Stimulated activated CD4-positive, alpha-beta T cell treated with anti-CD3 and anti-CD28 coated beads, Interleukin-2, amount 100 ng/mL, for 4 hours (primary cell): Measurements from ENCODE around the gene HDAC3.

Source experiments
- DNase-seq: peaks from one replicate; pipeline ENCODE4 v3.0.0-alpha.2; 2020; ENCODE audit warnings: low read depth

HDAC3 gene

DNA sequence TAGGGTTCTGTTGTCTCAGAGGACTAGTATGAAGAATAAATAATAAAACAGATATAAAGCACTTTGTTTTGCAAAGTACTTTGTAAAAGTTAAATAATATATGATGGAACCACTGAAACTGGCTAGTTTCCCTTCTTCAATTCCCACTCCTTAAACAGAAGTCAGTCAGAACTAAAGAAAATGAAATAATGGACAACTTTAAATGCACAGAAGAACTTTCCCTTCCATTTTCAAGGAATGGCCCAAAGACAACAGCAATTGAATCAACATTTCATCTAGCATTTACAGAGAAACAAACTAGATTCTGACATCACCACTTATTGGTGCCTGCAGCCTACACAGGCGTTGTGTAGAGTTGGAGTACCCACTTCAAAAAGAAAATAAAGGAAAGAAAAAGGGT is 34.0 kb downstream of the HDAC3 start:
- no peak for DNase-seq

DNA sequence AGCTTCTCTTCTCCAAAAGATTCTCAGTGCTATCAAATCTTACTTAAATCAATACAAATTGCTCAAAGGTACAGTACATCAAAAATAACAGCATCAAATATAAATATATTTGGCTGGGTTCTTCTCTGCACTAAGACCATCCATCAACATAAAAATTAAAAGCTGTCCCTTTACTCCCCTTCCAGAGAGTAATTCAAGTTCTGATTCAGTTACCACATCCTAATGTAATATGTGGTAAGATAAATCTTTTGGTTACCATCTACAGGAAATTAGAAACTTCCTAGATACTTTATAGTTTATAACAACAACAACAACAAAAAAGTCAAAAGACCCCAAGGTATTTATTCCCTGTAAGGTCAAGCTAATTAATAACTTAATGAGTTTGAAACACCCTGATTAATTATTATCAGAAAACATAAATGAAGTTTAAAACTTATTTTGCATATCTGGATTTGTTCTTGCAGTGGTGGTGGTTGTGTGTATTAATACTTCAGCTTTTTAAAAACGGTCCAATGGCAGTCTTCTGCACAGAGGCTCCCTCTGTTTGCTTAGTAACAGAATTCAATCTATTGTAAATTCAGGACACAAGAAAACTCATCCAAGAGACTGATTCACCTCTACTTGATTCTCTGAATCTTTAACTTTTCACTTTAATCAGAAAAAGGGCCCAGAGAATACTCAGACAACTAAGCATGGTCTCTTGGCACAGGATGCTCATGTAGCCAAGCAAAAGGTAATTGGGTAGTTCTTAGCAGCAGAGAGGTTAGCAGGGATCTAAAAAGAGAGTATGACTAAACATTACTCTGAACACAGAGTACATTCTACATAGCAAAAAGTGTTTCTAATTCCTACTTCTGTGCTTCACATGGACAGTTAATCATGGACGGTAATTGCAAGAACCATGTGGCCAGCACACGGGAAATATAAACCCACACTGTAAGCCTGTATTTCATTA is 38.0 kb downstream of the HDAC3 start:
- DNase-seq, result no peak

DNA sequence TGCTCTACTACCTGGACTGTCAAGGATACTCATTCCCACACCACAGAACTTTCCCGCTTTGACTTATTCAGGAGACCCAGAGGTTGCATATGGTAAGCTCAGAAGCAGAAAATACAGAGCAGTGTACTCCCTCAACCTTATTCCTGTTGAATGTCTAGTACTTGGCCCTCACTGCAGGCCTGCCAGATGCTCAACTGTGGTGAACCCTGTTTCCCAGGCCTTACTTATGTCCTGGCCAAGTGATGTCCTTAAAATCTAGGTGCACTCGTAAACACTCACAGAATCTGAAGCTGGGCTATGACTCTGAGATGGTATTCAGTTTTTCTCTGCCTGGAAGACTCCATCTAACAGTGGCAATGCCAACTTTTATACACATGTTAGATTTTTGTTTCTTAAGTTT is 38.8 kb downstream of the HDAC3 start:
- DNase-seq, result no peak

DNA sequence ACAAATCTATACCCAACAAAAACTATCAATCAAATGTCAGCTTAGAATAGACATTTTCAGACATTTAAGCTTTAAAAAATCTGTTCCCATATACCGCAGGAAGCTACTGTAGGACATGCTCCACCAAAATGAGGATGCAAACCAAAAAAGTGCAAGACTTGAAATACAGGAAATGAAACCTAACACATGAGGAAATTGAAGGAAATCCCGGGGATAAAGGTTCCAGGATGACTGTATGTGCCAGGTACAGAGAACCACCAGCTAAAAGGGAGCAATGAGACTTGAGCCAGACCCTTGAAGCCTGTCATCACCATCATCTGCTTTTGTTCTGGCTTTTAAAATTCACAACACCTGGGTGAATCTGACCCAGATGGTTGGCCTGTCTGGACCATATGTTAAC is 39.3 kb downstream of the HDAC3 start:
- DNase-seq, result no peak

DNA sequence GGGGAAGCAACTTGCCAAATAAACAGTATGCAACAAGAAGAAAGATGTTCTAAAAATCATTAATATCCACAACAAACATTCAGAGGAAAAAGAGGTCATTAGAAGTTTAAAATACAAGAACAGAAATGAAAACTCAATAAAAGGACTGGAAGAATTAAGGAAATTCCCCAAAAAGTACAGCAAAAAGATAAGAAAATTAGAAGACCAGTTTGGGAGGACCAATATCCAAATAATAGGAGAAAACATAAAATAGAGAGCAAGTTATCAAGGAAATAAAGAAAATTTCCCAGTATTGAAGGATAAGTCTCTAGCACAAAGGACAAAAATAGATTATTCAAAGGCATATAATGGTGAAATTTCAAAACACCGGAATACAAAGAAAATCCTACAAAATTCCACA is 39.8 kb downstream of the HDAC3 start:
- no peak for DNase-seq

DNA sequence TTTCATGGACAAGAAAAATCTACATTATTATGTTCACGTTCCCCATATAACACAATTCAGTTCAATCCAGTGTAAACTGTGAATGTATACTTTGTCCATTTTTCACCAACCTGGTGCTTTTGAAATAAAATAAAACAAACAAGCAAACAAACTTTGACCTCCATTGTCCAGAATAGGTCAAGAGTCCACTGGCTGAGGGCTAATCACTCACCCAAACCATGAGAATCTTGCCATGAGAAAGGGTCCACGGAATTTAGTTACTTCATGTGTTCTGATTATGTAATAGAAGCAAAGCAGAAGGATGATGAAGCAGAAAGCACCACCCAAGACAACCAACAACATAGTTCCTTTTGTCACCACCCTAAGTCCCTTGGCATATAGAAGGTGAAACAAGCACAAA is 46.5 kb downstream of the HDAC3 start:
- no peak for DNase-seq

DNA sequence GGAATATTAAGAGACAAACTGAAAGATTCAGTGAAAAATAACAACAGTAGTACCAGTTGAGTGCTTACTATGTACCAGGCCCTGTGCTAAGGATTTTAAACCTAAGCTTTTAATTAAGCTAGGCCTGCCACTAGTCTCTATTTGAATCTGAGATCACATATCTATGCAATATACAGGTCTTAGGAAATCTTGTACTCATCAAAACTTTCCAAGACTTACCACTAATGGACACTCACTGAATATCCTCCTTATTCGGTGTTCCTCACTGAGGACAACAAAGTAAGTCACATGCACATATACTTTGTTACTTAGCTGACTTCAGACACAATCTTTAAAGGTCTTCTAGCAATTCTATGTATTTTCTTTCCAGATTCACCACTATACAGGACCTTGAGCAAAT is 50.4 kb downstream of the HDAC3 start:
- DNase-seq, result no peak

DNA sequence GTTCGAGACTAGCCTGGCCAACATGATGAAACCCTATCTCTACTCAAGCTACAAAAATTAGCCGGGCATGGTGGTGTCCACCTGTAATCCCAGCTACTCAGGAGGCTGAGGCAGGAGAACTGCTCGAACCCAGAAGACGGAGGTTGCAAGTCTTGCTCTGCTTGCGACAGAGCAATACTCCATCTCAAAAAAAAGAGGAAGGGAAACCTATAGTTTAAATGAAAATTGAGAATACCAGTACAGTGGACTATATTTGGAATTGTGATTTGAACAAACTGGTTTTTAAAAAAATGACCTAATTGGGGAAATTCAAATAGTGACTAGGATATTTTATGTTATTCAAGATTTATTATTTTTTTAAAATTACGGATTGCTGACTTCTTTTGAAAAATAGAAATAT is 51.1 kb downstream of the HDAC3 start:
- no peak for DNase-seq

DNA sequence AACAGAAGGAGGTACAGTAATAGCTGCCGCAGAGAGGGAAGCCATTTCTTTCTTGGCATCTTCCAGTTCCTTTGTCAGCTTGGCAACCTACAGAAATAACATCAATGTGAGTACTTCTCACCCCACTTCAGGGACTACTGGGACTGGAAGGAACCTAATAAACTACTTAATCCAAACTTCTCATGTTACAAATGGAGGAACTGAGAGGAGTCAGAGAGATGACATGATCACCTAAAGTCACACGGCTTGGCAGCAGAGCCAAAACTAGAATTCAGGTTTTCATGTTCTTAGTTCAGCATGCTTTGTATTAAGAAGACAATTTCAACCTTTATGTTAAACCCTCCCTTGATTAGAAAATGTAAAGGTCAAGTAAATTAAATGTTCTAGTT is 62.5 kb downstream of the HDAC3 start:
- no peak for DNase-seq

DNA sequence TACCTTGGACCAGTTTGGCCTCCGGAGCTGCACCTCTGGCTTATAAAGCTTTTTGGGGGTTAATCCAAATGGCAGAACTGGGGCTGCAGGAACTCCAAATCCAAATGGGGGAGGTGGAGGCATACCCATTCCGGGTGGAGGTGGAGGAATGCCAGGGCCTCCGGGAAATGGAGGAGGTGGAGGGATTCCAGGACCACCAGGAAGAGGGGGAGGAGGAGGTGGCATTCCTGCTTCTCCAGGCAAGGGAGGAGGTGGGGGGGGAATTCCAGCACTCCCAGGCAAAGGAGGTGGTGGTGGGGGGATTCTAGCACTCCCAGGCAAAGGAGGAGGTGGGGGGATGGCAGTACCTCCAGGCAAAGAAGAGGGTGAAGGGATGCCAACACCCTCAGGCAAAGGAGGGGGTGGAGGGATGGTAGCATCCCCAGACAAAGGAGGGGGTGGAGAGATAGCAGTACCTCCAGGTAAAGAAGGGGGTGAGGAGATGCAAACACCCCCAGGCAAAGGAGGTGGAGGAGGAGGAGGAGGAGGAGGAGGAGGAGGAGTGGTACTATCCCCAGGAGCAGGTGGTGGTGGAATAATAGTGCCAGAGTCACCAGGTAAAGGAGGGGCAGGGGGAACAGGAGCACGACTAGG is 63.0 kb downstream of the HDAC3 start:
- DNase-seq, result no peak
